ENCODE measurements around the gene KRT23.

The KRT23 gene, protein sequence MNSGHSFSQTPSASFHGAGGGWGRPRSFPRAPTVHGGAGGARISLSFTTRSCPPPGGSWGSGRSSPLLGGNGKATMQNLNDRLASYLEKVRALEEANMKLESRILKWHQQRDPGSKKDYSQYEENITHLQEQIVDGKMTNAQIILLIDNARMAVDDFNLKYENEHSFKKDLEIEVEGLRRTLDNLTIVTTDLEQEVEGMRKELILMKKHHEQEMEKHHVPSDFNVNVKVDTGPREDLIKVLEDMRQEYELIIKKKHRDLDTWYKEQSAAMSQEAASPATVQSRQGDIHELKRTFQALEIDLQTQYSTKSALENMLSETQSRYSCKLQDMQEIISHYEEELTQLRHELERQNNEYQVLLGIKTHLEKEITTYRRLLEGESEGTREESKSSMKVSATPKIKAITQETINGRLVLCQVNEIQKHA

GRCh38 chr17:40937384-40937819, at the start of gene KRT23:
Gene KRT23, minus strand, starts transcription at chr17:40937646. Its CDS starts 1,043 bp downstream, at chr17:40936603.
- DNase-seq (ENCODE audit: low read depth), result no peak

DNA sequence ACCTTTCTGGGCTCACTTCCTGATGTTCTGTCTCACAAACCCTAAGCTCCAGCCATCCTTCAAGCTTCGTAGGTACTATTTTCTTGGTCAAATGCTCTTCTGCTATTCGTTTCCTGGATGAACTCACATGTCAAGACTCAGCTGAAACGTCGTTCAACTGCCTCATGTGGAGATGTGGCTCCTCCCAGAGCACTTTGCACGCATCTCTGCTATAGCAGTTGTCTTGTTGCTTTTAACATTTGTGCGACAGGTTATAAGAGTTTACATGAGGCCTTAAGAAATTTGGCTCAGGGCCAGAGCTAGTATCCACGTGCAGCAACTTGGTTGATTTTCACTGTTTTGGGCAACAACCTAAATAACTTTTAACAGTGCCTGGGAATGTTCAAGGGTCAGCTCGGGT, 49.5 kb upstream of the KRT23 start:
- no peak for DNase-seq (ENCODE audit: low read depth)

DNA sequence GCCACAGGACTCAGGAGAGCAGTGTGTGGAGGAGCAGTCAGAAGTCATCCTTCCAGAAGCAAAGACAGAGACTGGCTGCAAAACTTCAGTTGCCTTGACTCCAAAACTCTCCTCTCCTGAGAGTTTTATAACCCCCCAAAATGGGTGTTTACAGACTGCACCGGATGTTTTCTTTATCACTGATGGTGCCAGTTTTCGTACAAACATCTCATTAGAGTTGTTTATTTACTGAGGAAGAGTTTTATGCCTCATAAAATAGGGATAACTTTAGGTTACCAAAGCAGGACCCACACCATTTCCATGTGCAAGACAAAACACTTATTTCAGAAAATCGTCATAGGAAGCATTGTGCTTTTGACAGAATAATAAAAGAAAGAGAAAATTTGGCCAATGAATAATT, 46.8 kb upstream of the KRT23 start, which contains the start of gene KRT40:
KRT40 (minus strand) TSS at position 101 of the 400 bp plus-strand sequence; CDS start at position 48, 53 bp downstream.
- DNase-seq (ENCODE audit: low read depth), result no peak

DNA sequence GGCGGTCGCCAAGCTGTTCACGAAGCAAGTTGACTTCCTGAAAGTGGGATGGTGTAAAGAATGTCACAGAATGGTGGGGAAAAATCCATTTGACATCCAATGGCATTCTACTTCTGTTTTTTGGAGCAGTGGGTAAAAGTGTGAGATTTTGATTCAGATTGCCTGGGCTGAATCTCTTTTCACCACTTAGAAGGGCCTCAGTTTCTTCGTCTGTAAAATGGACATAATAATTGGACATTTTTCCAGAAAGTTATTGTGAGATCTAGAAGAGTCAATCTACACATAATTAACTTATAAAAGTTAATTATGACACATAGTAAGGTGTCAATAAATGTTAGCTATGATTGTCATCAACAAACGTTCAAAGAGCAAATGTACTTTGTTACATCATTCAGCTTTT, 43.7 kb upstream of the KRT23 start:
- no peak for DNase-seq (ENCODE audit: low read depth)

DNA sequence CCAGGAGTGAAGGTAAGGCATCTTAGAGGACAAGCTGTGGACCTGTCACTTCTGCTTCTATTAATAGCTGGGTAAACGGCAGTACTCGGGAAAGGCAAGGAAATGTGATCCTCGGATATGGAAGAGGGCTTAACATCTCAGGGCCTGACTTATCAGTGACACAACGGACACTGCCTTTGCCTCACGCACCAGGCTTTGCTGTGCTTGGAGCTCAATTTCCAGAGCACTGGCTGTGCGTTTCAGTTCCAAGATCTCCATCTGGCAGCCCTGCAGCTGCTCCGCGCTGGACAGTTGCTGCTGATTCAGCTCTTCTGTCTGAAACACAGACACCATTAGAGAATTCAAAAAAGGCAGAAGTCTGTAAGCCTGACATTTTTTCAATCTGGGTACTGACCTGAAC, 43.1 kb upstream of the KRT23 start:
- DNase-seq (ENCODE audit: low read depth), result no peak

GRCh38 chr17:40980117-40980516, 42.7 kb upstream of the KRT23 start:
- no peak for DNase-seq (ENCODE audit: low read depth)

- DNase-seq (ENCODE audit: low read depth), result no peak
These were observed 41.2 kb upstream of the KRT23 start for GRCh38 chr17:40978575-40979151.

DNA sequence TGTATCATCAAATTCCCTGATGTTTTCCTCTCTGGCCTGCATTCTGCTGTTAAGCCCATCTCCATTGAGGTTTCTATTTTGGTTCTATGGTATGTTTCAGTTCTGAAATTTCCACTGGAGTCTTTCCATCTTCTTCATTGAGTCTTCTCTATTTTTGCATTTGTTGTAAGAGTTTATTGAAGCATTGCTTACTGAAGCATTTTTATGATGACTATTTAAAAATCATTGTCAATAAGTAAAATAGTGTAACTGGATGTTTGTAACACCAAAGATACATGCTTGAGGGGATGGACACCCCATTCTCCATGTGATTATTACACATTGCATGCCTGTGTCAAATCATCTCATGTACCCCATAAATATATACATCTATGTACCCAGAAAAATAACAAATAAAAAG, 38.1 kb upstream of the KRT23 start:
- DNase-seq (ENCODE audit: low read depth), result no peak

GRCh38 chr17:40974366-40974765, 36.9 kb upstream of the KRT23 start:
- DNase-seq (ENCODE audit: low read depth), result no peak

DNA sequence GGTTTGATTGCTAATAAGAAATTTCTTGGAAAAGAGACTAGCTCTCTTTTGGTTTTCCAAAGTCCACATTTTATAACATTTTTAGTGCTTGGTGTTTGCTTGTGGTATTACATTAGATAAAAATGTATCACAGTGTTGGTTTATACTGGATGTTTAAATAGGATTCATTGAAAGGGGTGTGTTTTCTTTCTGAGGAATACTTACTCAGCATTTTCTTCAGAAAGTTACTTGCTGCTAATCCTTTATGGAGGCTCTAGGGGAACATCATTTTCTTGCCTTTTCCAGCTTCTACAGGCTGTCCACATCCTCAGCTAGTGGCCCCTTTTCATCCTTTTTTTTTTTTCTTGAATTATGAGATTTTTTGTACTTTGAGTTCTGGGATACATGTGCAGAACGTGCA, 30.1 kb upstream of the KRT23 start:
- no peak for DNase-seq (ENCODE audit: low read depth)

DNA sequence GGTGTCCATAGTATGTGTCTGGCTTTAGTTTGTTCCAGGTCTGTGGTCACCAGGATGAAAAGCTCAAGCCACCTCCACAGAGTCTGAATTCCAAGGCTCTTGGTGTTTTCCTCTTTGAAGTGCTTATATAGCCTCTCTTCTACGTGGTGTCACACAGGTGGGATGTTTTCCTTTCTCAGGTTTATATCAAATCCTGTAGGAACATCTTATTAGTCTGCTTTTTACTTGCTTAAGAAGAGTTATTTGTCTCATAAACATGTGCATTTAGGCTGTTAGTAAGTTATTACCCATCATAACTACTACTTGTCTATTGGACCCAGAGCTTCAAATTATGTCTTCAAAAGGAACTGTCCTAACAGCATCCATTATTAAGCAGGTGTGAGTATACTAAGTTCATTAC, 29.4 kb upstream of the KRT23 start, which contains the start of gene KRT39:
KRT39 (minus strand) TSS at position 101 of the 400 bp plus-strand sequence; CDS start at position 9, 92 bp downstream.
- DNase-seq (ENCODE audit: low read depth), result no peak

DNA sequence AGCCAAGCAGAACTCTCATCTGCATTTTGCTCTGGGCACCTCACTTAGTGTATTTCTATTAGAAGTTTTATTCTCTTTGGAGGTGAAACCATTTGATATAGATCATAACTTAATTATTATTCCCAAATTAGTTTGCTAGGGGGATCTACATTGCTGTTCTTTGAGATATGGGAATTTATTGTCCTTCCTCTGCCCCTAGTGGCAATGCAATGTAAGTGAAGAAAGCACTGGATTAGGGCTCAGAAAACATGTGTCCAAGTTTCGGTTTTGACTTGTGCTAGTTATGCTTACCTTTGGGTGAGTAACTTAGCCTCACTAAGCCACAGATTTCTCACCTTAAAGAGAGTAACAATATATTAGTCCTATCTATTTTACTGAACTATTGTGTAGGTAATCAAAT, 26.4 kb upstream of the KRT23 start:
- DNase-seq (ENCODE audit: low read depth), result no peak

DNA sequence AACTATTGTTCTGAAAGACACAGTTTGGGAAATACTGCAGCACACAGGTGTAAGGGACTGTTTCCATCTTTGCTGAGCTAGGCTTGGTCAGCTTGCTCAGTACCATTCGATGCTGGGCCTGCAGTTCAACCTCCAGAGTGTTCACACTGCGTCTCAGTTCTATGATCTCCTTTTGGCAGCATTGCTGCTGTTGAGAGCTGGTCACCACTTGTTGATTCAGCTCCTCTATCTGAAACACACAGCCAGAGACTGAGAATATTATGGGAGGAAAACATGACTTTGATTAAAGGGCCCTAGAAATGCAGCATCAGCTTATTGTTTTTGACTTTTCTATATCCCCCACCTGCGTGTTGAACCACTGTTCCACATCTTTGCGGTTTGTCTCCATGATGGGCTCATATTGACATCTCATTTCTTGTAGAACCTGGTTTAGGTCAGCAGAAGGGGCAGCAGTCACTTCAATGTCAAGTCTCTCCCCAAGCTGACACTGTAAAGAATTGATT, 24.7 kb upstream of the KRT23 start:
- no peak for DNase-seq (ENCODE audit: low read depth)

DNA sequence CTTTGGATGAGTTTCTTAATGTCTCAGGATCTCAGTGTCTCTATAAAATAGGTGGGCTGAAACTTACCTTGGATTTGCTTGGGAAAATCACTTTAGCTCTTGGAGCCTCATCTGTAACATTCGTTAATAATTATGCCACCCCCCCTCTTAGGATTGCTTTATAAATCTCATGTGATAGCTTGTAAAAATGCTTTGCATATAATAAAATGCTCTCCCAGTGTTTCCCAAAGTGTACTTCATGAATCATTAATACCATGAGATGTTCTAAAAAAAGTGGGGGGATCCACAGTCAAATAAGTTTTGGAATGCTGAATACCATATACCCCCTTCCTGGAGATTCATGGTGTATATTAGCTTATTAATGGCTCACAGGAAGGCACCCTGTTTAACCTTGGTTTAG, 24.1 kb upstream of the KRT23 start:
- DNase-seq (ENCODE audit: low read depth), result no peak

GRCh38 chr17:40960144-40960543, 22.7 kb upstream of the KRT23 start:
- DNase-seq (ENCODE audit: low read depth), result no peak

- DNase-seq (ENCODE audit: low read depth), result no peak
These were observed 20.9 kb upstream of the KRT23 start for GRCh38 chr17:40958086-40958953.

GRCh38 chr17:40956401-40957254, 19.2 kb upstream of the KRT23 start:
- DNase-seq (ENCODE audit: low read depth), result no peak

DNA sequence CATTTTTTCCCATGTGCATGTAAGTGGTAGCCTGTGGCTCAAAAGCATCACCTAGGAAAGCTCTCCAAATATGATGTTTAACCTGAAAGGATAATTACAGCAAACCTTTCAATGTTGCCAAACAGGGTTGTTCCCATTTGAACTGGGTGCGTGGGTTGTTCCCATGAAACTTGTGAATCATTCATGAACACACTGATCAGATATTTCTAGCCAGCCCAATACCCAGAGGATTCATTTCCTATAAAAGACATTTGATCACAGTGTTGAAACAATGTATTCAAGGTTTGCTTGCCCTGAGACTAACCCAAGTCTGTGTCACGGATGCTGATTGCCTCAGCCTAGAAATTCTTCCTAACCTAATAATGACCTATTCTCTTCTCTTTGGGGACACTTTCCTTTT, 16.4 kb upstream of the KRT23 start:
- DNase-seq (ENCODE audit: low read depth), result no peak

GRCh38 chr17:40952661-40953060, 15.2 kb upstream of the KRT23 start:
- no peak for DNase-seq (ENCODE audit: low read depth)

GRCh38 chr17:40952154-40952553, 14.7 kb upstream of the KRT23 start:
- no peak for DNase-seq (ENCODE audit: low read depth)

- no peak for DNase-seq (ENCODE audit: low read depth)
These were observed 13.7 kb upstream of the KRT23 start for GRCh38 chr17:40951011-40951622.

All from activated T-helper 1 cell treated with Interleukin-2 at 50 U/mL for 16 hours (primary cell).